ENCODE measurements around the gene TREH. TPM values are rescaled to one million over a fixed set of nuclear protein-coding genes. Genes with fewer than 3 reads are reported as not detected.

TREH gene
- total and polyA plus RNA-seq, 2 of the 8 experiments (the other 6 are each of a cell fraction or from before 2014, with no cell fraction given) = 0.03 TPM; not detected in 1

DNA sequence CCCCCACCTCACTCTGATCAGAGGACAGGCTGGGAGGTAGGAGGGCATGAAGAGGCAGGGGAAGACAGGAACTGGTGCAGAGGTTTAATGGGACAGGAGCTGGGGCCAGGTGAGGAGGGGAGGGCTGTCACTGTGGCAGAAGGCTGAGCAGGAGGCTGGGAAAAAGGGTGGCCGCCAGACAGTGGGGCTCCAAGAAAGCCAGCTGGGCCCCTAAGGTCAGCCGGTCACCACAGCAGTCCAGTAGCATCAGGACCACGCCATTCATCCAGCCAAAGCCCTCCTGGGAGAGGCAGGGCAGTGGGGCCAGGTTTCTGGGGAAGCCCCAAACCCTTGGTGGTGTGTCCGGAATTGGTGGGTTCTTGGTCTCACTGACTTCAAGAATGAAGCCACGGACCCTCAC is 8.5 kb upstream of the TREH start (continued):
- TF ChIP-seq, protein P1, sequence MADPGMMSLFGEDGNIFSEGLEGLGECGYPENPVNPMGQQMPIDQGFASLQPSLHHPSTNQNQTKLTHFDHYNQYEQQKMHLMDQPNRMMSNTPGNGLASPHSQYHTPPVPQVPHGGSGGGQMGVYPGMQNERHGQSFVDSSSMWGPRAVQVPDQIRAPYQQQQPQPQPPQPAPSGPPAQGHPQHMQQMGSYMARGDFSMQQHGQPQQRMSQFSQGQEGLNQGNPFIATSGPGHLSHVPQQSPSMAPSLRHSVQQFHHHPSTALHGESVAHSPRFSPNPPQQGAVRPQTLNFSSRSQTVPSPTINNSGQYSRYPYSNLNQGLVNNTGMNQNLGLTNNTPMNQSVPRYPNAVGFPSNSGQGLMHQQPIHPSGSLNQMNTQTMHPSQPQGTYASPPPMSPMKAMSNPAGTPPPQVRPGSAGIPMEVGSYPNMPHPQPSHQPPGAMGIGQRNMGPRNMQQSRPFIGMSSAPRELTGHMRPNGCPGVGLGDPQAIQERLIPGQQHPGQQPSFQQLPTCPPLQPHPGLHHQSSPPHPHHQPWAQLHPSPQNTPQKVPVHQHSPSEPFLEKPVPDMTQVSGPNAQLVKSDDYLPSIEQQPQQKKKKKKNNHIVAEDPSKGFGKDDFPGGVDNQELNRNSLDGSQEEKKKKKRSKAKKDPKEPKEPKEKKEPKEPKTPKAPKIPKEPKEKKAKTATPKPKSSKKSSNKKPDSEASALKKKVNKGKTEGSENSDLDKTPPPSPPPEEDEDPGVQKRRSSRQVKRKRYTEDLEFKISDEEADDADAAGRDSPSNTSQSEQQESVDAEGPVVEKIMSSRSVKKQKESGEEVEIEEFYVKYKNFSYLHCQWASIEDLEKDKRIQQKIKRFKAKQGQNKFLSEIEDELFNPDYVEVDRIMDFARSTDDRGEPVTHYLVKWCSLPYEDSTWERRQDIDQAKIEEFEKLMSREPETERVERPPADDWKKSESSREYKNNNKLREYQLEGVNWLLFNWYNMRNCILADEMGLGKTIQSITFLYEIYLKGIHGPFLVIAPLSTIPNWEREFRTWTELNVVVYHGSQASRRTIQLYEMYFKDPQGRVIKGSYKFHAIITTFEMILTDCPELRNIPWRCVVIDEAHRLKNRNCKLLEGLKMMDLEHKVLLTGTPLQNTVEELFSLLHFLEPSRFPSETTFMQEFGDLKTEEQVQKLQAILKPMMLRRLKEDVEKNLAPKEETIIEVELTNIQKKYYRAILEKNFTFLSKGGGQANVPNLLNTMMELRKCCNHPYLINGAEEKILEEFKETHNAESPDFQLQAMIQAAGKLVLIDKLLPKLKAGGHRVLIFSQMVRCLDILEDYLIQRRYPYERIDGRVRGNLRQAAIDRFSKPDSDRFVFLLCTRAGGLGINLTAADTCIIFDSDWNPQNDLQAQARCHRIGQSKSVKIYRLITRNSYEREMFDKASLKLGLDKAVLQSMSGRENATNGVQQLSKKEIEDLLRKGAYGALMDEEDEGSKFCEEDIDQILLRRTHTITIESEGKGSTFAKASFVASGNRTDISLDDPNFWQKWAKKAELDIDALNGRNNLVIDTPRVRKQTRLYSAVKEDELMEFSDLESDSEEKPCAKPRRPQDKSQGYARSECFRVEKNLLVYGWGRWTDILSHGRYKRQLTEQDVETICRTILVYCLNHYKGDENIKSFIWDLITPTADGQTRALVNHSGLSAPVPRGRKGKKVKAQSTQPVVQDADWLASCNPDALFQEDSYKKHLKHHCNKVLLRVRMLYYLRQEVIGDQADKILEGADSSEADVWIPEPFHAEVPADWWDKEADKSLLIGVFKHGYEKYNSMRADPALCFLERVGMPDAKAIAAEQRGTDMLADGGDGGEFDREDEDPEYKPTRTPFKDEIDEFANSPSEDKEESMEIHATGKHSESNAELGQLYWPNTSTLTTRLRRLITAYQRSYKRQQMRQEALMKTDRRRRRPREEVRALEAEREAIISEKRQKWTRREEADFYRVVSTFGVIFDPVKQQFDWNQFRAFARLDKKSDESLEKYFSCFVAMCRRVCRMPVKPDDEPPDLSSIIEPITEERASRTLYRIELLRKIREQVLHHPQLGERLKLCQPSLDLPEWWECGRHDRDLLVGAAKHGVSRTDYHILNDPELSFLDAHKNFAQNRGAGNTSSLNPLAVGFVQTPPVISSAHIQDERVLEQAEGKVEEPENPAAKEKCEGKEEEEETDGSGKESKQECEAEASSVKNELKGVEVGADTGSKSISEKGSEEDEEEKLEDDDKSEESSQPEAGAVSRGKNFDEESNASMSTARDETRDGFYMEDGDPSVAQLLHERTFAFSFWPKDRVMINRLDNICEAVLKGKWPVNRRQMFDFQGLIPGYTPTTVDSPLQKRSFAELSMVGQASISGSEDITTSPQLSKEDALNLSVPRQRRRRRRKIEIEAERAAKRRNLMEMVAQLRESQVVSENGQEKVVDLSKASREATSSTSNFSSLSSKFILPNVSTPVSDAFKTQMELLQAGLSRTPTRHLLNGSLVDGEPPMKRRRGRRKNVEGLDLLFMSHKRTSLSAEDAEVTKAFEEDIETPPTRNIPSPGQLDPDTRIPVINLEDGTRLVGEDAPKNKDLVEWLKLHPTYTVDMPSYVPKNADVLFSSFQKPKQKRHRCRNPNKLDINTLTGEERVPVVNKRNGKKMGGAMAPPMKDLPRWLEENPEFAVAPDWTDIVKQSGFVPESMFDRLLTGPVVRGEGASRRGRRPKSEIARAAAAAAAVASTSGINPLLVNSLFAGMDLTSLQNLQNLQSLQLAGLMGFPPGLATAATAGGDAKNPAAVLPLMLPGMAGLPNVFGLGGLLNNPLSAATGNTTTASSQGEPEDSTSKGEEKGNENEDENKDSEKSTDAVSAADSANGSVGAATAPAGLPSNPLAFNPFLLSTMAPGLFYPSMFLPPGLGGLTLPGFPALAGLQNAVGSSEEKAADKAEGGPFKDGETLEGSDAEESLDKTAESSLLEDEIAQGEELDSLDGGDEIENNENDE (IDR thresholded peaks at IDR 0.05; ENCODE audit: insufficient replicate concordance, low read length) = no peak
- TF ChIP-seq FOSL1 (IDR thresholded peaks at IDR 0.05; ENCODE audit: insufficient read depth, low read depth, low read length) (no peak), CBX8 (IDR thresholded peaks at IDR 0.05; ENCODE audit: borderline replicate concordance, low read depth, low read length) (no peak), HDAC2 (IDR thresholded peaks at IDR 0.05; ENCODE audit: borderline replicate concordance in 1 of 2, low read depth in 2 of 2, low read length in 2 of 2) (no peak), RAD21 (IDR thresholded peaks at IDR 0.05 in 1 of 2, conservative IDR thresholded peaks at IDR 0.05 in 1 of 2; ENCODE audit: low read depth in 2 of 2, low read length in 2 of 2) (no peak), HDAC6 (IDR thresholded peaks at IDR 0.05; ENCODE audit: low read depth, low read length) (no peak)
- TF ChIP-seq, protein P2, sequence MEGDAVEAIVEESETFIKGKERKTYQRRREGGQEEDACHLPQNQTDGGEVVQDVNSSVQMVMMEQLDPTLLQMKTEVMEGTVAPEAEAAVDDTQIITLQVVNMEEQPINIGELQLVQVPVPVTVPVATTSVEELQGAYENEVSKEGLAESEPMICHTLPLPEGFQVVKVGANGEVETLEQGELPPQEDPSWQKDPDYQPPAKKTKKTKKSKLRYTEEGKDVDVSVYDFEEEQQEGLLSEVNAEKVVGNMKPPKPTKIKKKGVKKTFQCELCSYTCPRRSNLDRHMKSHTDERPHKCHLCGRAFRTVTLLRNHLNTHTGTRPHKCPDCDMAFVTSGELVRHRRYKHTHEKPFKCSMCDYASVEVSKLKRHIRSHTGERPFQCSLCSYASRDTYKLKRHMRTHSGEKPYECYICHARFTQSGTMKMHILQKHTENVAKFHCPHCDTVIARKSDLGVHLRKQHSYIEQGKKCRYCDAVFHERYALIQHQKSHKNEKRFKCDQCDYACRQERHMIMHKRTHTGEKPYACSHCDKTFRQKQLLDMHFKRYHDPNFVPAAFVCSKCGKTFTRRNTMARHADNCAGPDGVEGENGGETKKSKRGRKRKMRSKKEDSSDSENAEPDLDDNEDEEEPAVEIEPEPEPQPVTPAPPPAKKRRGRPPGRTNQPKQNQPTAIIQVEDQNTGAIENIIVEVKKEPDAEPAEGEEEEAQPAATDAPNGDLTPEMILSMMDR (IDR thresholded peaks at IDR 0.05; ENCODE audit: control extremely low read depth in 1 of 3, insufficient read depth in 1 of 3, low read depth in 1 of 3, low read length in 3 of 3) = no peak
